ENCODE measurements around the gene NBPF1. TPM values are rescaled to one million over a fixed set of nuclear protein-coding genes. Genes with fewer than 3 reads are reported as not detected.
"Not testable (repeated sequence)": the region's sequence is repeated elsewhere in the genome, so short reads cannot be mapped to it uniquely, and the experiment has no call there.

Gene NBPF1
- total RNA-seq, 2 donors from 2014 or later: 39.2 to 42.5 TPM

GRCh38 chr1:16630661-16631247, 17.4 kb upstream of the NBPF1 start:
- Histone ChIP-seq H3K9ac (ENCODE audit: extremely low read depth, low read length, poor library complexity, severe bottlenecking) (no peak overlapping the region), H3K36me3 (ENCODE audit: control insufficient read depth, insufficient read depth, low read length) (peaks cover 43% of the 10 kb centered on the region), H3K4me1 (ENCODE audit: control insufficient read depth, insufficient read depth, low read length) (no peaks in the 10 kb centered on the region), H3K4me3 (ENCODE audit: low read length) (no peak overlapping the region), H3K27me3 (ENCODE audit: control insufficient read depth, insufficient read depth, low read length, poor library complexity, severe bottlenecking) (no peaks in the 10 kb centered on the region), H3K9me3 (ENCODE audit: control insufficient read depth, low read length) (no peaks in the 10 kb centered on the region), H3K27ac (ENCODE audit: low read depth, low read length) (no peak overlapping the region)
- WGBS, 2 experiments (ENCODE audit: insufficient coverage in 1 of 2, insufficient read length in 1 of 2): 95 to 96% methylated on average over 34 to 36 of the region's 36 CpGs
- H3K36me3 Mint-ChIP-seq (ENCODE audit: low read depth): peaks cover 80% of the 10 kb centered on the region
- TF ChIP-seq CTCF (conservative IDR thresholded peaks at IDR 0.05): no peak
- H3K4me1 Mint-ChIP-seq: no peaks in the 10 kb centered on the region
- no peaks in the 10 kb centered on the region for H3K27me3 Mint-ChIP-seq (ENCODE audit: insufficient read depth)
- no peaks in the 10 kb centered on the region for H3K9me3 Mint-ChIP-seq
- peak overlapping the region; percentile 17 for H3K27ac Mint-ChIP-seq
- peak; percentile 65 for DNase-seq
- H3K4me3 Mint-ChIP-seq: no peak overlapping the region

- Mint-ChIP-seq H3K36me3 (ENCODE audit: low read depth) (peaks cover 86% of the 10 kb centered on the region), H3K27ac (peak overlapping the region; percentile 38)
- not testable (repeated sequence) for H3K27me3 ChIP-seq (ENCODE audit: control insufficient read depth, insufficient read depth, low read length, poor library complexity, severe bottlenecking); H3K27ac ChIP-seq (ENCODE audit: low read depth, low read length); H3K4me3 Mint-ChIP-seq; H3K27me3 Mint-ChIP-seq (ENCODE audit: insufficient read depth); H3K9ac ChIP-seq (ENCODE audit: extremely low read depth, low read length, poor library complexity, severe bottlenecking); H3K4me1 ChIP-seq (ENCODE audit: control insufficient read depth, insufficient read depth, low read length); H3K9me3 ChIP-seq (ENCODE audit: control insufficient read depth, low read length); H3K4me1 Mint-ChIP-seq; H3K4me3 ChIP-seq (ENCODE audit: low read length); H3K9me3 Mint-ChIP-seq
- WGBS, 2 experiments (ENCODE audit: insufficient coverage in 1 of 2, insufficient read length in 1 of 2): 95% methylated on average over 21 of the region's 21 CpGs
- peaks cover 48% of the 10 kb centered on the region for H3K36me3 ChIP-seq (ENCODE audit: control insufficient read depth, insufficient read depth, low read length)
- DNase-seq: peak; percentile 79
Observed at GRCh38 chr1:16629916-16630530, 16.7 kb upstream of the NBPF1 start.

- Mint-ChIP-seq H3K9me3 (no peaks in the 10 kb centered on the region), H3K4me1 (no peaks in the 10 kb centered on the region), H3K36me3 (ENCODE audit: low read depth) (peaks cover 72% of the 10 kb centered on the region), H3K4me3 (no peak overlapping the region), H3K27ac (peak overlapping the region; percentile 23), H3K27me3 (ENCODE audit: insufficient read depth) (no peaks in the 10 kb centered on the region)
- no peak overlapping the region for H3K4me3 ChIP-seq (ENCODE audit: low read length)
- peak; percentile 74 for DNase-seq
- no peaks in the 10 kb centered on the region for H3K27me3 ChIP-seq (ENCODE audit: control insufficient read depth, insufficient read depth, low read length, poor library complexity, severe bottlenecking)
- WGBS, 2 experiments (ENCODE audit: insufficient coverage in 1 of 2, insufficient read length in 1 of 2): 93 to 97% methylated on average over 19 of the region's 19 CpGs
- H3K9me3 ChIP-seq (ENCODE audit: control insufficient read depth, low read length): no peaks in the 10 kb centered on the region
- peak; percentile 38 for TF ChIP-seq CTCF (conservative IDR thresholded peaks at IDR 0.05)
- no peak overlapping the region for H3K9ac ChIP-seq (ENCODE audit: extremely low read depth, low read length, poor library complexity, severe bottlenecking)
- peaks cover 48% of the 10 kb centered on the region for H3K36me3 ChIP-seq (ENCODE audit: control insufficient read depth, insufficient read depth, low read length)
- no peaks in the 10 kb centered on the region for H3K4me1 ChIP-seq (ENCODE audit: control insufficient read depth, insufficient read depth, low read length)
- no peak overlapping the region for H3K27ac ChIP-seq (ENCODE audit: low read depth, low read length)
Observed at GRCh38 chr1:16628361-16629111, 15.2 kb upstream of the NBPF1 start.

- not testable (repeated sequence) for H3K9ac ChIP-seq (ENCODE audit: extremely low read depth, low read length, poor library complexity, severe bottlenecking); H3K27me3 ChIP-seq (ENCODE audit: control insufficient read depth, insufficient read depth, low read length, poor library complexity, severe bottlenecking); H3K27ac ChIP-seq (ENCODE audit: low read depth, low read length); H3K4me1 ChIP-seq (ENCODE audit: control insufficient read depth, insufficient read depth, low read length); H3K9me3 Mint-ChIP-seq; H3K27ac Mint-ChIP-seq; DNase-seq; H3K4me3 Mint-ChIP-seq; H3K9me3 ChIP-seq (ENCODE audit: control insufficient read depth, low read length); H3K27me3 Mint-ChIP-seq (ENCODE audit: insufficient read depth); H3K4me1 Mint-ChIP-seq; H3K4me3 ChIP-seq (ENCODE audit: low read length)
- peaks cover 55% of the 10 kb centered on the region for H3K36me3 Mint-ChIP-seq (ENCODE audit: low read depth)
- peaks cover 36% of the 10 kb centered on the region for H3K36me3 ChIP-seq (ENCODE audit: control insufficient read depth, insufficient read depth, low read length)
- 88 to 89% methylated on average over 10 to 15 of the region's 15 CpGs for WGBS, 2 experiments (ENCODE audit: insufficient coverage in 1 of 2, insufficient read length in 1 of 2)
Observed at GRCh38 chr1:16626409-16626983, 13.1 kb upstream of the NBPF1 start.
